C4-2B (cell line): Measurements from ENCODE around the gene STX8.

Source experiments
- CTCF ChIP-seq: fragments of 450-650 bp; conservative IDR thresholded peaks from 2 replicates; pipeline ENCODE4 v1.5.1; 2017; ENCODE audit warnings: mild to moderate bottlenecking
- ZFX ChIP-seq: fragments of 450-650 bp; IDR thresholded peaks from 2 replicates; pipeline ENCODE4 v1.6.1; 2017

DNA sequence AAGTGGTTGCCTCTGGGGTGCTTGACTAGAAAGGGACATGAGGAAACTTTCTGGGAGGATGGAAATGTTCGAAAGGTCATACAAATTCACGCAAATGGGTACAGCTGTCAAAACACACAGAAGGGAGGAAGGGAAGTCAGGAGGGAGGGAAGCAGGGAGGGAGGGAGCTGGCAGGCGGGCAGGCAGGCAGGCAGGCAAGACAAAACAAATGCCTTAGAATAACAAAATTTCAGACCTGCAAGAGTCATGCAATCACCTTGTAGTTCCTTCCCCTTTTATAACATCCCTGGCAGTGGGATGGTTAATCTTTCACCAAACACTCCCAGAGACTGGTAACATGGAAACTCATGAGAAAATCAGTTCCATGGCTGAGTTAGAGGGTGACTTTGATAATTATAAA lies 189.2 kb downstream of the STX8 start:
- TF ChIP-seq CTCF, result no peak
- no peak for TF ChIP-seq ZFX
